HepG2 (cell line): Measurements from ENCODE around the gene AHSG. TPM values are rescaled to one million over a fixed set of nuclear protein-coding genes. Genes with fewer than 3 reads are reported as not detected.

Source experiments
- ARID4A ChIP-seq: sonication (generic); formaldehyde crosslinking; IDR thresholded peaks from 2 replicates; pipeline ENCODE4 v1.5.0; 2020; ENCODE audit warnings: mild to moderate bottlenecking, missing genetic modification reagents, borderline replicate concordance
- CENPT ChIP-seq: sonication (generic); formaldehyde crosslinking; IDR thresholded peaks from 2 replicates; pipeline ENCODE4 v1.8.0; 2022; ENCODE audit warnings: low read depth, mild to moderate bottlenecking, moderate library complexity, missing genetic modification reagents
- GATA4 ChIP-seq: sonication (generic); IDR thresholded peaks from 2 replicates; pipeline ENCODE4 v1.6.1; 2016; ENCODE audit warnings: antibody characterized with exemption, low read depth, borderline replicate concordance
- HOXA9 ChIP-seq: sonication (generic); formaldehyde crosslinking; IDR thresholded peaks from 2 replicates; pipeline ENCODE4 v1.8.1; 2022; ENCODE audit warnings: missing genetic modification reagents, mild to moderate bottlenecking, moderate library complexity, borderline replicate concordance
- MEIS1 ChIP-seq: sonication (generic); formaldehyde crosslinking; IDR thresholded peaks from 2 replicates; pipeline ENCODE4 v1.9.0; 2021; ENCODE audit warnings: mild to moderate bottlenecking, missing genetic modification reagents, moderate library complexity, borderline replicate concordance
- PLRG1 ChIP-seq: fragments of 450-650 bp; conservative IDR thresholded peaks from 2 replicates; pipeline ENCODE4 v1.6.1; 2016
- POLR2AphosphoS2 ChIP-seq: IDR thresholded peaks from 2 replicates; pipeline ENCODE4 v1.6.1; 2011; ENCODE audit warnings: low read depth, low read length, improper control_type of control experiment
- SMAD3 ChIP-seq: sonication (generic); formaldehyde crosslinking; IDR thresholded peaks from 2 replicates; pipeline ENCODE4 v1.4.0; 2020; ENCODE audit warnings: missing genetic modification reagents
- SOX13 ChIP-seq, 3 experiments: fragments of 450-650 bp in 1 of 3; sonication (generic) in 1 of 3; formaldehyde crosslinking in 1 of 3; IDR thresholded peaks in 2 of 3; conservative IDR thresholded peaks in 1 of 3; 2 replicates each; pipeline versions ENCODE4 v1.5.0 to v1.6.1; 2016 to 2020; ENCODE audit warnings: antibody characterized with exemption in 1 of 3, mild to moderate bottlenecking in 1 of 3, missing compliant biosample characterization in 1 of 3, missing genetic modification reagents in 1 of 3, moderate library complexity in 1 of 3
- TRIM22 ChIP-seq: fragments of 450-650 bp; IDR thresholded peaks from 2 replicates; pipeline ENCODE4 v1.6.1; 2017
- U2AF1 ChIP-seq: fragments of 200-400 bp; formaldehyde crosslinking; optimal IDR thresholded peaks from 2 replicates; pipeline ENCODE3; 2017; ENCODE audit warnings: mild to moderate bottlenecking, low read depth, low read length
- ZBTB25 ChIP-seq: IDR thresholded peaks from 2 replicates; pipeline ENCODE4 v1.6.1; 2018; ENCODE audit warnings: missing genetic modification reagents
- ZNF30 ChIP-seq: sonication (generic); formaldehyde crosslinking; IDR thresholded peaks from 2 replicates; pipeline ENCODE4 v1.5.0; 2020; ENCODE audit warnings: mild to moderate bottlenecking, missing genetic modification reagents
- ZNF543 ChIP-seq: sonication (generic); formaldehyde crosslinking; IDR thresholded peaks from 2 replicates; pipeline ENCODE4 v1.4.0; 2020; ENCODE audit warnings: mild to moderate bottlenecking, missing genetic modification reagents
- ZSCAN12 ChIP-seq: sonication (generic); formaldehyde crosslinking; IDR thresholded peaks from 2 replicates; pipeline ENCODE4 v1.9.0; 2021; ENCODE audit warnings: mild to moderate bottlenecking, missing genetic modification reagents
- ZSCAN31 ChIP-seq: sonication (generic); formaldehyde crosslinking; IDR thresholded peaks from 2 replicates; pipeline ENCODE4 v1.5.0; 2020; ENCODE audit warnings: low read depth, mild to moderate bottlenecking, missing genetic modification reagents
- polyA plus RNA-seq, 8 experiments: library from polyadenylated mRNA; depleted of rRNA in 3 of 8; stranded (reverse) in 7 of 8; unstranded in 1 of 8; fragments of >200 nt; fragmentation: Illumina TruSeq in 4 of 8; extraction: Trizol in 4 of 8; gene quantifications; 2 replicates each; pipeline versions ENCODE4 v1.2.1 to v1.2.3, GENCODE V29; 2011 to 2016; ENCODE audit warnings: low read depth in 4 of 8, missing spikeins in 1 of 8, mixed read lengths in 1 of 8; ENCODE audit not compliant: insufficient read depth in 1 of 8
- total RNA-seq, 5 experiments: library from RNA; depleted of rRNA; stranded (reverse); fragments of >200 nt; fragmentation: Illumina TruSeq; extraction: Trizol; gene quantifications; 2 replicates each; pipeline ENCODE4 v1.2.3, GENCODE V29; 2016; ENCODE audit warnings: low read depth in 1 of 5
- TF ChIP-seq, protein P1 (sequence below): sonication (generic); formaldehyde crosslinking; IDR thresholded peaks from 2 replicates; pipeline ENCODE4 v1.4.0; 2020; ENCODE audit warnings: low read depth, missing genetic modification reagents

Gene AHSG
- total and polyA plus RNA-seq, 2 of the 13 experiments (the other 11 are each of a cell fraction or from before 2014, with no cell fraction given) = 2,043 to 19,152 TPM

GRCh38 chr3:186620213-186621092 is 7.6 kb downstream of the AHSG start (continued):
- TF ChIP-seq TRIM22 (no peak), CENPT (CRISPR knock-in tag) (no peak; the same call in 1 of the 2 replicates), ZSCAN31 (CRISPR knock-in tag) (0 out of 2 replicates have a peak, but pooled peaks have one; percentile 16), ZSCAN12 (CRISPR knock-in tag) (peak; percentile 79; the same call in 1 of the 2 replicates), ARID4A (CRISPR knock-in tag) (peak; percentile 50; the same call in 1 of the 2 replicates), ZNF30 (no peak), GATA4 (peak; percentile 33), ZNF543 (CRISPR knock-in tag) (0 out of 2 replicates have a peak, but pooled peaks have one; percentile 14), PLRG1 (no peak), MEIS1 (CRISPR knock-in tag) (peak; percentile 24; the same call in 1 of the 2 replicates), HOXA9 (CRISPR knock-in tag) (peak; percentile 30; the same call in 1 of the 2 replicates), ZBTB25 (CRISPR knock-in tag) (0 out of 2 replicates have a peak, but pooled peaks have one; percentile 16), U2AF1 (peak; percentile 71), SOX13 (IDR thresholded peaks at IDR 0.05) (no peak; the same call in none of the 2 replicates), SOX13 (CRISPR knock-in tag; conservative IDR thresholded peaks at IDR 0.05 in 1 of 2, IDR thresholded peaks at IDR 0.05 in 1 of 2) (no peak), SMAD3 (CRISPR knock-in tag) (no peak), POLR2AphosphoS2 (no peak)
- TF ChIP-seq, protein P1, sequence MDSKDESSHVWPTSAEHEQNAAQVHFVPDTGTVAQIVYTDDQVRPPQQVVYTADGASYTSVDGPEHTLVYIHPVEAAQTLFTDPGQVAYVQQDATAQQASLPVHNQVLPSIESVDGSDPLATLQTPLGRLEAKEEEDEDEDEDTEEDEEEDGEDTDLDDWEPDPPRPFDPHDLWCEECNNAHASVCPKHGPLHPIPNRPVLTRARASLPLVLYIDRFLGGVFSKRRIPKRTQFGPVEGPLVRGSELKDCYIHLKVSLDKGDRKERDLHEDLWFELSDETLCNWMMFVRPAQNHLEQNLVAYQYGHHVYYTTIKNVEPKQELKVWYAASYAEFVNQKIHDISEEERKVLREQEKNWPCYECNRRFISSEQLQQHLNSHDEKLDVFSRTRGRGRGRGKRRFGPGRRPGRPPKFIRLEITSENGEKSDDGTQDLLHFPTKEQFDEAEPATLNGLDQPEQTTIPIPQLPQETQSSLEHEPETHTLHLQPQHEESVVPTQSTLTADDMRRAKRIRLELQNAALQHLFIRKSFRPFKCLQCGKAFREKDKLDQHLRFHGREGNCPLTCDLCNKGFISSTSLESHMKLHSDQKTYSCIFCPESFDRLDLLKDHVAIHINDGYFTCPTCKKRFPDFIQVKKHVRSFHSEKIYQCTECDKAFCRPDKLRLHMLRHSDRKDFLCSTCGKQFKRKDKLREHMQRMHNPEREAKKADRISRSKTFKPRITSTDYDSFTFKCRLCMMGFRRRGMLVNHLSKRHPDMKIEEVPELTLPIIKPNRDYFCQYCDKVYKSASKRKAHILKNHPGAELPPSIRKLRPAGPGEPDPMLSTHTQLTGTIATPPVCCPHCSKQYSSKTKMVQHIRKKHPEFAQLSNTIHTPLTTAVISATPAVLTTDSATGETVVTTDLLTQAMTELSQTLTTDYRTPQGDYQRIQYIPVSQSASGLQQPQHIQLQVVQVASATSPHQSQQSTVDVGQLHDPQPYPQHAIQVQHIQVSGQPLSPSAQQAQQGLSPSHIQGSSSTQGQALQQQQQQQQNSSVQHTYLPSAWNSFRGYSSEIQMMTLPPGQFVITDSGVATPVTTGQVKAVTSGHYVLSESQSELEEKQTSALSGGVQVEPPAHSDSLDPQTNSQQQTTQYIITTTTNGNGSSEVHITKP = peak; percentile 88
